GM18868 (cell line): ENCODE results near the gene NARS2.

ENCODE experiments used
- ATAC-seq: cut with Tn5 transposase; IDR thresholded peaks from one replicate; pipeline ENCODE4 v1.9.1; 2021; ENCODE audit warnings: mild to moderate bottlenecking, moderate library complexity; ENCODE audit not compliant: unreplicated experiment

NARS2 gene

DNA sequence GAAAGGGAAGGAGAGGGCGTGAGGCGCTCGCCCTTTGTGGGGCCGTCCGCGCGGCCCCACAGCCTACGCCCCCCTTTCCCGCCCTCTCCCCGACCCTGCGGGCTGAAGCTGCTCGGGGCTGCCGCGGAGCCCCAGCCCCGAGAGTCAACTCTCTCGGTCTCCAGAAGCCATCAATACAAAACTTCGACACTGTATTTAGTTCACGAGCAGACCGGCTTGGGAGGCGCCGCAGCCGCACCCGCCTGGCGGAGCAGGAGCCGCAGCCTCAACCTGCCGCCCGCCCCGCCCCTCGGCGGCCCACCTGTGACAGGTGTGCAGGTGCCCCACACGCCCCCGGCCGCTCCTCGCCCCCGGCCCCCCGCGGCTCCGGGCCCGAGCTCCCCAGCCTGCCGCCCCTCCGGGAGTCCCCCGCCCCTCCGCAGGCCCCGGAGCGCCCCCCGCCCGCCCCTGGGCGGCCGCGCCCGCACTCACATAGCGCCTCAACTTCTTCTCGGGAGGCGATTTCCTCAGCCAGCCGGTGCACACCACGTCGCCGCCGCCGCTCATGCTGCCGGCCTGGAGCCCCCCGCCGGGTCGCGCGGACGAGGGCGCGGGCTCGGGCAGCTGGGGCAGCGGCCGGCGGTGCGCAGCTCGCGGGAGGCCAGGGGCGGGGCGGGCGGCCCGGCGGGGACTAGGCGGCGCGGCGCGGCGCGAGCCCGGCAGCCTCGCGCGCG, 157.3 kb downstream of the NARS2 start, which contains the start of gene GAB2:
Gene GAB2, minus strand, starts transcription at position 646 of the 713 bp plus-strand sequence. Its CDS starts 100 bp downstream, at position 546.
- peak; percentile 18 for ATAC-seq

DNA sequence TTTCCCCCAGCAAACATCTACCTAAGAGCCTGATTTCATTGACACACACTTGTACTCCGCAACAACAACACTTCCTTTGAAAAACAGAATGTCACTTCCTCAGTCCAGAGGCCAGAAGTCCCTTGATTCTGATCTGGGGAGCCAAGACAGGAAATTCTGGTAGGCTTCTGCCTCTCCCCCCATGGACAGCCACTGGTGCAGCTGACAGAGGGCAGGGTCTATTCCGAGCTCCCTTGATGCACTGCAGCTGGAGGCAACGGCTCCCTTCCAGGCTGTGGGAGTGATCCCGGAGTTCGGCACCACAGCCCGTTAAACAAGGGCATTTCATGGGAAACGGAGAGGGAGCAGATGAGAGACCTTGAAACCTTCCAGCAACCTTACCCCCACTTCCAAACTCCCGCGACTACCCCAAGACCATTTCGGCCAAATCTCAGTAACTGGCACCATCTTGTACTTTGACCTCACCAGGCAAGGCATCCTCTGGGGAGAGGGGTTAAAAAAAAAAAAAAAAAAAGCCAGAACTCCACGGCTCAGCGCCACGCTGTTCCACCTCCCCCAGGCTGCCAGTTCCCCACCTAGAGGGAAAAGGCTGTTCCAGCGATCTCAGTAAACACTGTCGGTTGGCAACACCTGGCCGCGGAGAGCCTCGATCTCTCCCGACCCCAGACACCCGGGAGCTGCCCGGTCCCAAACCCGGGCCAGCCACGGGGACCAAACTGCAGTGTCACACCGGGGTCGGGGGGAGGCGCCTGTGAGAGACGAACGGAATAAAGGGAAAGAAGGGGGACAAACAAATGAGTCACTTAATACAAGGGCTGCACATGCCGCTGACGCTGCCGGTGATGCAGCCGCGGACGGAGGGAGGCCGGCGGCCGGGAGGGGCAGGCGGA, 158.1 kb downstream of the NARS2 start:
- peak; percentile 49 for ATAC-seq

DNA sequence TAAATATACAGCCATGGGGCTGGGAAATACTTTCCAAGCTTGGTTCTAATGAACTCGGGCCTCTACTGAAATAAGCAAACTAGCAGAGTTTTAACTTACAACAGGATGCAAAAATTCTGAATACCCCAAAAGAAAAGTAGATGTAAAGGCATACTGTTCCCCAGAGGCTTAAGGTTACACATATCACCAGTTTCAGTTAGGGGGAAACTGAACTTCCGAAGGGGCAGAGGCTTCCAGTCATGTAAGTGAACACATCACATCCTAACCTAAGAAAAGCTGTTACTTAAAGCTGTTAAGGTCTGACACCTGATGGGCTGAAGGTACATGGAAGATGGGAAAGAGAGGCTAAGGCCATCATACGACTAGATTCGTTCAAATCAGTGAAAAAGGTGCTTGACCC, 159.3 kb downstream of the NARS2 start:
- no peak for ATAC-seq

DNA sequence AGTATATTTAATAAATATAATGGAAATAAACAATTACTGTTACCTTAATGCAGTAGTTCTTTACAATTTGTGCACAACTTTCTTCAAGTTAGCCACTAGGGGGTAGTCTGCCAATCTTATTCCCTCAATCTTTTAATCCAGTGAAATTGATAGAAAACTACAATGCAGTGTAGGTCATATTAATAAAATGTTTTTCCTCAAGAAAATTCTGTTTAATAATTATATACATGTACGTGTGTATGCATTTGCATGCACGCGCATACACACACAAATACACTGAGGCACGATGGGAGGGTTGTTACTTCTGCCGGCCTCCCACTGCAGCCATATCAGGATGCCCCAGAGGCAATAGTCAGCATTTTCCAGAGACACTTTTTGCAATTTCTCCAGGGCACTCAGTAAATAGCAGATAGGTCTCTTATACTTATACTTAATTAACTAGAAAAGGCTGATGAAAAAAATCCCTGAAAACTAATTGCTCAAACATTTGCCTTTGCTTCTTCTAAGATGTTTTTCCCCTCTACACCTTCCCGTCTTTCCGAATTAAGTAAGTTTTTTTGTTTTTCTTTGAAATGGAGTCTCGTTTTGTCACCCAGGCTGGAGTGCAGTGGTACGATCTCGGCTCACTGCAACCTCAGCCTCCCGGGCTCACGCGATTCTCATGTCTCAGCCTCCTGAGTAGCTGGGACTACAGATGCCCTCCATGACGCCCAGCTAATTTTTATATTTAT, 160.2 kb downstream of the NARS2 start:
- no peak for ATAC-seq

DNA sequence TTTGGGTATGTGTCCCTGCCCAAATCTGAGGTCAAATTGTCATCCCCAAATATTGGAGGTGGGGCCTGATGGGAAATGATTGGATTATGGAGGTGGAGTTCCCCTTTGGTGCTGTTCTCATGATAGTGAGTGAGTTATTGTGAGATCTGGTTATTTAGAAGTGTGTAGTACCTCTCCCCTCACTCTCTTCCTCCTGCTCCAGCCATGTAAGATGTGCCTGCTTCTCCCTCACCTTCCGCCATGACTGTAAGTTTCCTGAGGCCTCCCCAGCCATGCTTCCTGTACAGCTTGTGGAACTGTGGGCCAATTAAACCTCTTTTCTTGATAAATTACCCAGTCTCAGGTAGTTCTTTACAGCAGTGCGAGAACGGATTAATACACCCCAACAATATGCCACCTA, 166.0 kb downstream of the NARS2 start:
- ATAC-seq = no peak

DNA sequence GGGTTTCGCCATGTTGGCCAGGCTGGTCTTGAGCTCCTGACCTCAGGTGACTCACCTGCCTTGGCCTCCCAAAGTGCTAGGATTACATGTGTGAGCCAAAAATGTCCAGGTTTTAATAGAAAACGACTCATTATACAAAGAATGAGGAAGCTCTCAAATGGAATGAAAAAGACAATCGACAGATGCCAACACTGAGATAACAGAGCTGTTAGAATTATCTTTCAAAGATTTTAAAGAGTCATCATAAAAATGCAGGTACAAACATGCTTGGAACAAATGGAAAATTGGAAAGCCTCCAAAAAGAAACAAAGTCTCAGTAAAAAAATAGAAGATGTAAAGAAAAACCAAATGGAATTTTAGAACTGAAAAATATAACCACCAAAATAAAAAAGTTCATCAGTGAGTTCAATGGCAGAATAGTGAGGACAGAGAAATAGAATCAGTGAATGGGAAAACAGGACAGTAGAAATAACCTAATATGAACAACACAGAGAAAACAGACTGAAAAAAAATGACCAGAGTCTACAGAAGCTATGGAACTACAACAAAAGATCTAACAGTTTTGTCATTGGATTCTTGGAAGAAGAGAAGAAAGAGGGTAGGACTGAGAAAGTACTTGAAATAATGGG, 168.0 kb downstream of the NARS2 start:
- ATAC-seq = no peak

DNA sequence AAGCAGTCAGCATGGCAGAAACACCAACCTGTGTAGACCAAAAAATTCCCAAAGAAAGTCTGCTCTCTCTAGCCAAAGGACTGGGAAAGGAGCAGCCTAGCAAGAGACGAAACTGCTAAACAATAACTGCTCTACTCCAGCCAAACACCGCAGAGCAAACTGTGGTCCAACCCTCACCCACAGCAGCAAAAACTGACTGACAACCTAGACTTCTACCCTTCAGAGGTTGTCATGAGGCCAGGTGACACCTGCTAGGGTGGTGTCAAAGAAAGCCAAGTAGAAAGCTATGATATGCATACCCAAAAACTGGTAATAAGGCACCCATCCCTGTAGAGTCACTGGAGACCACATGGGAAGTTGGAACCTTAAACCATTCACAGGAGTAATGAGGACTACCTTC, 168.9 kb downstream of the NARS2 start:
- no peak for ATAC-seq

DNA sequence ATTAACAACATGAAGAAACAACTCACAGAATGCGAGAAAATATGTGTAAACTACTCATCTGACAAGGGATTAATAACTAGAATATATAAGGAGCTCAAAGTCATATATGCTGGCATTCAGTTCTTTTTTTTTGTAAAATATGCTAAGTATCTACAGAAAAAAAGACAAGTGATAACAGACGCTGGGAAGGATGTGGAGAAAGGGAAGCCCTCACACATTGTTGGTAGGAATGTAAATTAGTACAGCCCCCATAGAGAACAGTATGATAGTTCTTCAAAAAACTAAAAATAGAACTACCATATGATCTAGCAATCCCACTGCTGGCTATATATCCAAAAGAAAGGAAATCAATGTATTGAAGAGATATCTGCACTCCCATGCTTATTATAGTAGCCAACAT, 170.9 kb downstream of the NARS2 start:
- no peak for ATAC-seq

DNA sequence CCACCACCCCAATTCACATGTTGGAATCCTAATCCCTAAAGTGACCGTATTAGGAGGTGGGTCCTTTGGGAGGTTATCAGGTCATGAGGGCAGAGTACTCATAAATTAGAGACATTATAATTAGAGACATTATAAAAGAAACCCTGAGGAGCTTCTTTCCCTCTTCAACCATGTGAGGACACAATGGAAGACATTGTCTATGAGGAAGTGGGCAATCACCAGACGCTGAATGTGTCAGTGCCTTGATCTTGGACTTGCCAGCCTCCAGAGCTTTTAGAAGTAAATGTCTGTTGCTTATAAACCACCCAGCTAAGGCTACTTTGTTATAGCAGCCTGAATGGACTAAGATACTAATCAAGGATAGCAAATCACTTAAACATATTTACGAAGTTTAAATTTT, 171.8 kb downstream of the NARS2 start:
- ATAC-seq = no peak

DNA sequence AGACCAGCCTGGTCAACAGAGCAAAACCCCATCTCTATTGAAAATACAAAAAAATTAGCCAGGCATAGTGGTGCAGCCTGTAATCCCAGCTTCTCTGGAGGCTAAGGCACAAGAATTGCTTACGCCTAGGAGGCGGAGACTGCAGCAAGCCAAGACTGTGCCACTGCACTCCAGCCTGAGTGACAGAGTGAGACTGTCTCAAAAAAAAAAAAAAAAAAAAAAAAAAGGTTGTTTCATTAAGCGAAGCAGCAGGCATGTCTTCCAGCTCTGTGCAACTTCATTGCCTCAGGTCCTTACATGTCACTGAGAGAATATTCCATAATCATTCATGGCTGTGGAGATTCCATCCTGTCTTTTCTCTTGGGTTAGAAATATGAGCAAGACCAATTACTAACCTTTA, 174.0 kb downstream of the NARS2 start:
- no peak for ATAC-seq

DNA sequence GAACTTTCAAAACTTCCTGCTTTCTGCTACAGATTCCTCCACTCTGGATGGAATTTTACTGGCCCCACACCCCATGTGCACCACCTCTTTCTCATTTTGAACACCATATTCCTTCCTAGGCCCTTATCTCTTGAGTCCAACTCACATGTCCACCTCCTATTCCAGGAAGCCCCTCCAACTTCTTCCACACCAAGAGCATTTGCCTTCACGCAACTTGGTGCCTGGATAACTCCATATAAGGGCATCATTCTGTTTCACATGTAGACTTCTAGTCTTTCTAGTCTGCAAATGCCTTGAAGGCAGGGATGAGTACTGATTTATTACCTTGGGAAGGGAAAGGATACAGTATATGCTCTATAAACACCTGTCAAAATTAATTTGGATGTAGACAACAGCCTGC, 174.5 kb downstream of the NARS2 start:
- no peak for ATAC-seq

DNA sequence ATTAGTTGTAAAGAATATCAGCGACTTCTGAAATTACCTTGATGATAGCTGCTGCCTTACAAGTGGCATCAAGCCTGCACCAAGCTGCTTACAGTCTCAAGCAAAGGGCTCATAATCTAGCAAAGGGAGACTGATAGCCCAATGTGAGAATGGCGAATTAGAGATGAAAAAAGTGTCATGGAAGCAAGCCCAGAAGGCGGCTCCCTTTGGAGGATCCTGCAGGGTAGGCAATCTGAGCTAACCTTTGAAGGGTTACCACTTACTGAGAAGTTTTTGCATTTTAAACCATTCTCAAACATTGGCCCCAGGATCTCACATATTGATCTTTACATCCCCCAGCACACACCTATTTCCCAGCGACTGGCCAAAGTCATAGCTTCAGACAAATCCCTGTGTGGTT, 175.5 kb downstream of the NARS2 start:
- ATAC-seq = no peak

DNA sequence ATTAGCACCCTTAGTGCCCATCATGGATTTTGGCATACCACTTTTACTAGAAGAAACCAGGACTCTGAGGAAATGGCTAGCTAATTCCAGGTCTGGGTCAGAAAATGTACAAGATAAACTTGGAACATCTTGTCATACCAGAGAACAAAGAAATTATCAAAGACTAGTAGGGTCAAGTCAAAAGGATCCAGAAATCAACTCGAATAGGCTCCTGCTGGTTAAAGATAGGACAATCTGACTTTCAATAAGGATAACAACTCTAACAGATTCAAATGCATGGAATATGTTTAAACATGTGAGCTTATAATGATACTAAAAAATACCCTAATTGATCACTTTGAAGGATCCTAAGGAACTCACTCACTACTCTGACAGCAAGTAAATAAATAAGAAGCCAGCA, 175.9 kb downstream of the NARS2 start:
- no peak for ATAC-seq

DNA sequence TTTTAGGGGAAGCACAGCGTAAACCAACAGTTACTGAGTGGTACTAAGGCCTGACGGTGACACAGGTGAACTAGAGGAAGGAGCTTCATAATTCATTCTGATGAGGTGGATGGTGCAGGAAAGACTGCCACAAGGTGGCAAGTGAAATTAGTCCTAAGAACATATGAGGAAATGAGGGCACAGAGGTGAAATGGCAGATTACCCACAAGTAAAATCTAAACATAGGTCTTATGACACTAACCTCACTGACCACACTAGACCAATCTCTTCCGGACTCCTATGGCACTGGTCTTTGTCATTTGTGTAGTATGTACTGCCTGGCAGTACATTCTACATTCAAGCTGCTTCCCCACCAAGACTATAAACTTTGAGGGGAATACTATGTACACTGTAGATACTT, 177.3 kb downstream of the NARS2 start:
- ATAC-seq = peak; percentile 89

DNA sequence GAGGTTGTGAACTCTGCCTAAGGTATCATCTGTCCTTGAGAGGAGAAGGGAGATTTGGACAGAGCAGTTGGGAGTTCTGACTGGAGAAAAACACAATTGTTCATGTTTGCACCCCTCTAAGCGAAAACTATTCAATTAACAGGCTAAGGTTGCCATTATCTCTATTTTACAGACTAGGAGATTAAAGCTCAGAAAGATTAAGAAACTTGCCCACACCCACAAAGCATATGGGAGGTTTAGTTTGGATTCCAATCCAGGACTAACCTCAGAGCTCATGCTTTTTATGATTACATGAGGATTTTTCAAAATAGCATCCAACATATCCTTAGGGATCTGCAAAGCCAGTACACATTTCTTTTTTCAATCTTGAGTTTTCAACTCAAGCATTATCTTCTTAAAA, 179.1 kb downstream of the NARS2 start:
- ATAC-seq = no peak

DNA sequence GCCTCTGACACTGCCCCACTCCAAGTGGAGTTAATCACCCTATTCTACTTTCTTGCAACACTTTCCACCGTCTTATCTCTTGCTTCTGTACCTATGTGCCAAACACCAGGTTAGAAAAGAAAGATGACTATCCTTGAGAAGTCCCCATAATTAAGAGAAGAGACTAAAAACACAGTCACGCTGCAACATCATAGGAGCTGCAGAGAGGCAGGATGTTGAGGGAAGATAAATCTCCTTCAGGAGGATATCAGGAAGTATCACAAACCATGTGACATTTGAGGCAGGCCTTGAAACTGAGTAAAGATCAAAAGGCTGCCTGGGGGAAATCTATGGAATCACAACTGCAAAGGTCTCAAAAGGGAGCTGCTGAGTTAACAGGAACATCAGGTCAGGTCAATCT, 181.8 kb downstream of the NARS2 start:
- ATAC-seq = no peak

DNA sequence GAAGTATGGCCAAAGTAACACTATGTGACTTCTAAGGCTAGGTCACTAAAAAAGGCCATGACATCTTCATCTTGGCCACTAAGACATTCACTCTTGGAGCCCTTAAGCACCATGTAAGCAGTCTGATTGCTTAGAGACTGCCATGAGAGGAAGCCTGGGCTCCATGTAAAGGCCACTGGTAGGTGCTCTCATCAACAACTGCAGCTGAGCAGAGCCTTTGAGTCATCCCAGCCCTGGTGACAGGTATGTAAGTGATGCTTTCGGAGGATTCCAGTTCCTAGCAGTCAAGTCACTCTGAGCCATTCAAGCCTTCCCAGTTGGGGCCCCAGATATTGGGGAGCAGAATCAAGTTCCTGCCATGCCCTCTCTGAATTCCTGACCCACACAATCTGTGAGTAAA, 183.2 kb downstream of the NARS2 start:
- no peak for ATAC-seq

DNA sequence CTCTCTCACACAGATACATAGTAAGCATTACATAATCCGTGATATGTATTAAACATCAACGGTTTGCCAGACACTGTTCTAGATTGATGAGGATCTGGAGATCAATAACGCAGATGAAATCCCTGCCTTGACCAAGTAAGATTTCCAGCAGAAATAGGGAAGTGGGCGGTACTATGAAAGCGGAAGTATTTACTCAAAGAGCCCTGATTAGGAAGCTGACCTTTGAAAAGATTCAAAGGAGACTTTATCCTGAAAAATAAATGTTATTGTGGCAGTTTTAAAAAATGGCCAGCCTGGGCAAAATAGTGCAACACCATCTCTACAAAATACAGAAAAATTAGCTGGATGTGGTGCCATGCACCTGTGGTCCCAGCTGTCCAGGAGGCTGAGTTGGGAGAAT, 183.9 kb downstream of the NARS2 start:
- ATAC-seq = no peak

DNA sequence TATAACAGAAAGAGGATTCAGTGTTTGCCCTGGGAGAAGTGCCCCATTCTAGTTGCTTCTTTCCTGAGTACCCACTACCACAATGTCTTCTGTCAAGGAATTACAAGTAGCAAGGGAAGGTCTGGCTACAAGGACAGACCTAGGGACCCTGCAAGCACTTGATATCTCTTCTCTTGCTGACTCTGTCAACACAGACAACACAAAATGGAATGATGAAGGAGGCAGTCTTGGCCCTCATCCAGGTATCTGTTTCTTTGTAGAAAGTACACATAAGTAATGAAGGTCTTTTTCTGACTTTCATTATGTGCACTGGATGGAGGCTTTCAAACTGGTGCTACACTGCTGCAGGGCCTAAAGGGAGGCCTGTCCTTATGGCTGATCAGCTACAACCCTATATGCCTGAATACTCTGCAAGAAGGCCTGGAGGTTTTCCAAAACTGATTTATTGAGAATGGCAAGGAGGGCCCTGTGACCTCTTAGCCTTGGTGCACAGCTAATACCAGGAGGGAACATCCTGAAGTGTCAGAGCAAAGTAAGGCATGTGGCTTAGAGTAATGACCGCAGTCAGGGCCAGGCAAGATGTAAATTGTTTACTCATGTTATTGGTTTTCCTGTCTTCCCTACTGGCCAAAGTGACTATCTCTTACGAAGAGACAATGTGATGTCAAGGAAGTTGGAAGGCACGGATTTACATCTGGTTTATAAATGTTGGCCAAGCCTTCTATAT, 188.3 kb downstream of the NARS2 start:
- no peak for ATAC-seq
